Measurements from ENCODE around the gene TARS1. TPM values are rescaled to one million over a fixed set of nuclear protein-coding genes. Genes with fewer than 3 reads are reported as not detected.

The TARS1 gene
- total and polyA plus RNA-seq, 11 donors: 58.1 to 91.0 (median 71.9) TPM

DNA sequence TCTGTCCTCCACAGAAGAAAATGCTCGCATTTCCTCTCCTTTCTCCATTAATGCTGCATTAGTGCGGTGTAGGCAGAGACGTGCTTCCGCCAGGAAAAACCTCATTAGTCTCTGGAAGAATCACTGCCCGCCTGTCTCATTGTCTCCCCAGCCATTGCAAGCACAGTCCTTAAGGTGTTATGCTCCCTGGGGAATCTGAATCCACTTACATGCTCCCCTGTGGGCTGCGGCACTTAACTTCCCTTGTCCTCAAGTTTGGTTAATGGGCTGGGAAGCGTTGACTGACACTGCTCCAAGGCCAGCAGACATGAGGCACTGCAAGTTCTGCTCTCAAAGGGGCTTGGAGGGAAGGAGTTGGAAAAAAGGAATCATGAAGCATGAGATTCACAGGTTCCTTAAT is 41.6 kb downstream of the TARS1 start:
- intact Hi-C loops (cut with DNase I): no loop called here
- Histone ChIP-seq H3K4me1 (no peaks in the 10 kb centered on the region), H3K4me3 (no peak overlapping the region), H3K36me3 (peaks cover 0 to 7% (median under 1%) of the 10 kb centered on the region in 9 donors), H3K9me3 (no peaks in the 10 kb centered on the region), H3K27ac (no peak overlapping the region), H3K27me3 (no peaks in the 10 kb centered on the region)
- no peak for ATAC-seq
- no peak for TF ChIP-seq POLR2A (IDR thresholded peaks at IDR 0.05)
- TF ChIP-seq, protein P1, sequence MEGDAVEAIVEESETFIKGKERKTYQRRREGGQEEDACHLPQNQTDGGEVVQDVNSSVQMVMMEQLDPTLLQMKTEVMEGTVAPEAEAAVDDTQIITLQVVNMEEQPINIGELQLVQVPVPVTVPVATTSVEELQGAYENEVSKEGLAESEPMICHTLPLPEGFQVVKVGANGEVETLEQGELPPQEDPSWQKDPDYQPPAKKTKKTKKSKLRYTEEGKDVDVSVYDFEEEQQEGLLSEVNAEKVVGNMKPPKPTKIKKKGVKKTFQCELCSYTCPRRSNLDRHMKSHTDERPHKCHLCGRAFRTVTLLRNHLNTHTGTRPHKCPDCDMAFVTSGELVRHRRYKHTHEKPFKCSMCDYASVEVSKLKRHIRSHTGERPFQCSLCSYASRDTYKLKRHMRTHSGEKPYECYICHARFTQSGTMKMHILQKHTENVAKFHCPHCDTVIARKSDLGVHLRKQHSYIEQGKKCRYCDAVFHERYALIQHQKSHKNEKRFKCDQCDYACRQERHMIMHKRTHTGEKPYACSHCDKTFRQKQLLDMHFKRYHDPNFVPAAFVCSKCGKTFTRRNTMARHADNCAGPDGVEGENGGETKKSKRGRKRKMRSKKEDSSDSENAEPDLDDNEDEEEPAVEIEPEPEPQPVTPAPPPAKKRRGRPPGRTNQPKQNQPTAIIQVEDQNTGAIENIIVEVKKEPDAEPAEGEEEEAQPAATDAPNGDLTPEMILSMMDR (IDR thresholded peaks at IDR 0.05): no peak
- WGBS, 4 donors: 70 to 84% (median 80%) methylated on average over 7 of the region's 7 CpGs
- DNase-seq: no peak

DNA sequence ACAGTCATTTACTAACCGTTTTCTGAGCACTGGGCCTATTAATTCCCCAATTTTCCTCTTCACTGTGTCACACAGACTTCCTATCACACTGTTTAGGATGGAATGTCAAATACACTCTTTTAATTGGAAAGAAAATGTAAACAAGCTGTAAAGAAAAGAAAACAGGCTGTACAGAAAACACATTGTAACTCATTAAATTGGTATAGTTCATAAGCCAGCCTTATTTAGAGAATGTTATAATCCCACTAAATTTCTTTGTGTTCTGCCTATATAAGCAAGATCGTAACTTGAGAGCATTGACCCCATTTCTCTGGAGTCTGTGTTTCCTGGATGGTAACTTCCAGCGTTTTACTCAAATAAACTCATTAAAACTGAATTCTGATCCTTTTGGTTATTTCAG is 46.5 kb downstream of the TARS1 start:
- intact Hi-C loops (cut with DNase I): no loop called here
- 75 to 86% (median 79%) methylated on average over 3 of the region's 3 CpGs for WGBS, 4 donors
- Histone ChIP-seq H3K27me3 (no peaks in the 10 kb centered on the region), H3K9me3 (no peaks in the 10 kb centered on the region), H3K4me3 (no peak overlapping the region), H3K4me1 (no peaks in the 10 kb centered on the region), H3K27ac (no peak overlapping the region), H3K36me3 (no peaks in the 10 kb centered on the region)
- DNase-seq: no peak
- no peak for ATAC-seq
- no peak for TF ChIP-seq POLR2A (IDR thresholded peaks at IDR 0.05)
- TF ChIP-seq, protein P1 (IDR thresholded peaks at IDR 0.05): no peak

DNA sequence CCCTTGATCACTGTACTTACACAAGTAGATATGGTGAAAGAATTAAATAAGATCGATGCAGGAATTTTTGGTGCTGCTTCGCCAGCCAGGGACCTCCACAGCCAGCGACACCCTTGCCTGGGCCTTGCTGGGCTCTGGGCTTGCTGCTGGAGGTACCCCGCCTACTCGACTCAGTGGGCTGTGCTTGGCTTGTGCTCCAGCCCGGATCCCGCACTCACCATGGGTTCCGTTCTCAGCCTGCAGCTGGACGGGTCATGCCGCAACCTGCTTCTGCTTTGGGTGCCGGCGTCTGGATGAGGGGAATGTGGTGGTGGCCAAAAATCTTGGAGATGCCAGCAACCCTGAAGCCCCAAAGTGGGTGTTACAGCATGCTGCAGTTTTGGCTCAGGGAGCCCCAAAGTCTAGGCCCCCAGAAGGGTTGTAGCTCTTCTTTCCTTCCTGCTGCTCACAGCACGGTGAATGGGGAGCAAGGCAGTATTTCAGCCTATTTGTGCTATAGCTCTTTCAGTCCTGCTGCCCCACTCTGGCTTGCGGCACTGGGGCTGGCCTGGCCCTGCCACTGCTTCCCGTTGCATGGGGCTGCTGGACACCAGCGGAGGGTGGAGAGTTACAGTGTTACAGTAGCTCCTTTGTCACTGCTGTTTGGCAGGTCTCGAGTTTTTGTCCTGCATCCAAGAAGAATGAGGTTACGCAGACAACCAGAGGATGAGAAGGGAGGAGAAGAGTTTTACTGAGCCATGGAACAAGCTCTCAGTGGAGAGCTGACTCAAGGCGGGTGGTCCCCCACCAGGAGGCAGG is 48.0 kb downstream of the TARS1 start:
- no peak for ATAC-seq
- TF ChIP-seq, protein P1 (IDR thresholded peaks at IDR 0.05): no peak
- no peak for TF ChIP-seq POLR2A (IDR thresholded peaks at IDR 0.05)
- Histone ChIP-seq H3K4me3 (no peak overlapping the region), H3K27me3 (no peaks in the 10 kb centered on the region), H3K4me1 (no peaks in the 10 kb centered on the region), H3K9me3 (no peaks in the 10 kb centered on the region), H3K36me3 (no peaks in the 10 kb centered on the region), H3K27ac (no peak overlapping the region)
- 91 to 95% (median 93%) methylated on average over 15 to 19 of the region's 19 CpGs for WGBS, 4 donors
- no peak for DNase-seq
- intact Hi-C loops (cut with DNase I): no loop called here

DNA sequence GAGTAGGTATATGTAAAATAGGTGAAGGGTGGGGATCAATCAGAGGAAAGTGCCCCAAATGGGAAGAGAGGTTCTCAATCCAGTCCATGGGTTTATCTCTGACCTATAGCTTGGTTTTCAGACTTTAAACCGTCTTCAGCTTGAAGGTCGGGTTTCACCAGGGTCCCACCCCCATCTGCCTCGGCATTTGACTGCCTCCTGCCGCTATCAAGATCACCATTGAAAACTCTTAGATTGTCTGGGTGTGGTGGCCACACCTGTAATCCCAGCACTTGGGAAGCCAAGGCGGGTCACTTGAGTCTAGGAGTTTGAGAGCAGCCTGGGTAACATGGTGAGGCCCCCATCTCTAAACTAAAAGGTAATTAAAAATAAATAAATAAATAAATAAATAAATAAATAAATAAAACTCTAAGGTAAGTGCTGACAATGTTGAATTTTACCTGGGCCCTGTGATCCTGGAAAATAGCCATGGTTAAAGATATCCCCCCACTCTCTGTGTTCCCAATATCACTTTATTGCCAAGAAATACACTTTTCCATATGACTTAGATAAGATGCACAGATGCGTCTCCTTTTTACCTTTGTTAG is 48.8 kb downstream of the TARS1 start:
- H3K27ac ChIP-seq: no peak overlapping the region
- no peaks in the 10 kb centered on the region for H3K27me3 ChIP-seq
- WGBS, 4 donors: 88 to 97% (median 95%) methylated on average over 6 of the region's 6 CpGs
- no peak for DNase-seq
- no peaks in the 10 kb centered on the region for H3K36me3 ChIP-seq
- no peaks in the 10 kb centered on the region for H3K9me3 ChIP-seq
- TF ChIP-seq POLR2A (IDR thresholded peaks at IDR 0.05): no peak
- TF ChIP-seq, protein P1 (IDR thresholded peaks at IDR 0.05): no peak
- intact Hi-C loops (cut with DNase I): no loop called here
- peaks cover 0 to 7% (median 0%) of the 10 kb centered on the region in 12 donors for H3K4me1 ChIP-seq
- no peak for ATAC-seq
- no peak overlapping the region for H3K4me3 ChIP-seq
